Ovary (tissue), 9 donors: Measurements from ENCODE around the gene NAT16. TPM values are rescaled to one million over a fixed set of nuclear protein-coding genes. Genes with fewer than 3 reads are reported as not detected.
A peak's percentile ranks its signal among the peaks of the same experiment; 100 is the strongest.

Source experiments
- DNase-seq, 5 donors: peaks; one replicate each; pipeline ENCODE4 v3.0.0-alpha.2; 2019 to 2020
- H3K27ac ChIP-seq, 2 donors: fragments of 200-600 bp; one replicate each; pipeline versions ENCODE4 v1.5.1 to v1.8.0; 2019 to 2022
- H3K27me3 ChIP-seq: fragments of 200-600 bp; one replicate; pipeline ENCODE4 v1.8.0; 2022
- H3K36me3 ChIP-seq: fragments of 200-600 bp; sonication (generic); one replicate; pipeline ENCODE4 v1.5.1; 2019
- H3K4me1 ChIP-seq: one replicate; pipeline ENCODE4 v1.8.1; 2013; ENCODE audit warnings: mild to moderate bottlenecking, moderate library complexity; ENCODE audit not compliant: insufficient read depth
- H3K4me3 ChIP-seq: fragments of 200-600 bp; sonication (generic); one replicate; pipeline ENCODE4 v1.5.1; 2017
- H3K9me3 ChIP-seq, 2 donors: fragments of 200-600 bp in 1 of 2; sonication (generic) in 1 of 2; one replicate each; pipeline versions ENCODE4 v1.5.1 to v1.8.1; 2013 to 2019; ENCODE audit warnings: mild to moderate bottlenecking in 1 of 2, moderate library complexity in 1 of 2
- CTCF ChIP-seq, 3 donors: fragments of 450-650 bp in 2 of 3; fragments of 200-600 bp in 1 of 3; IDR thresholded peaks; one replicate each; pipeline versions ENCODE4 v1.5.1 to v1.8.0; 2016 to 2022; ENCODE audit warnings: antibody characterized with exemption in 3 of 3, mild to moderate bottlenecking in 1 of 3
- EP300 ChIP-seq: sonication (generic); formaldehyde crosslinking; IDR thresholded peaks from one replicate; pipeline ENCODE4 v1.6.1; 2017; ENCODE audit warnings: antibody characterized with exemption
- POLR2A ChIP-seq: fragments of 450-650 bp; IDR thresholded peaks from one replicate; pipeline ENCODE4 v1.6.1; 2017; ENCODE audit warnings: antibody characterized with exemption, mild to moderate bottlenecking, moderate library complexity
- WGBS, 3 donors: extraction: QIAGEN DNeasy Blood & Tissue Kit in 1 of 3; methylation state at CpG; one replicate each; pipeline versions ENCODE4 v1.1.5 to v1.1.7; 2013 to 2017; 5-methylcytosine and 5-hydroxymethylcytosine counted together
- intact Hi-C, 4 donors: fragments of 100-400 bp; cut with DNase I; formaldehyde crosslinking; loops; one replicate each; pipeline versions ENCODE4 v1.11.0 to v1.15.1; 2022 to 2023
- polyA plus RNA-seq, 2 donors: library from polyadenylated mRNA; stranded (reverse); fragments of 200-250 nt in 1 of 2; fragments of 350-450 nt in 1 of 2; fragmentation: Illumina TruSeq in 1 of 2; extraction: RNeasy Lipid Tissue Mini Kit (QIAGEN cat#74804) in 1 of 2; gene quantifications; one replicate each; pipeline ENCODE4 v1.2.3, GENCODE V29; 2013 to 2014
- total RNA-seq, 7 donors: library from RNA; depleted of rRNA in 2 of 7; stranded (reverse); fragments of >200 nt in 2 of 7; fragmentation: NEBNext Ultra II Directional in 3 of 7; extraction: Animal tissue kit (Norgen Biotek cat#: 25700) in 3 of 7; gene quantifications; one replicate each; pipeline versions ENCODE4 v1.1.0 to v1.2.4, GENCODE V29; 2016 to 2023
- donor health status: DM: no; HTN: no; CAD: no; lungs with moderate emphysema.
- donor health status: DM: no; HTN: no; CAD: no.
- donor health status: Bipolar disorder and iron deficiency.
- donor health status: DM: yes; HTN: yes; CAD: no.
- donor health status: DM: no; HTN: no; CAD: no.
- donor health status: DM: yes; HTN: yes; CAD: no.

Gene NAT16
- total and polyA plus RNA-seq, 9 donors = not detected

GRCh38 chr7:101166909-101167644, 13.0 kb downstream of the NAT16 start:
- intact Hi-C loops = loop anchor here in 3 of 4 donors (5.0 to 10.0 kb wide), 3 partner anchors 75 to 272 kb away; partner anchors contain the start of gene ACHE (in 1 of the 3)
- H3K27ac ChIP-seq = no peak overlapping the region
- no peaks in the 10 kb centered on the region for H3K36me3 ChIP-seq
- TF ChIP-seq EP300 (no peak), CTCF (IDR thresholded peaks at IDR 0.05) (no peak), POLR2A (no peak)
- 0 to 1% (median 1%) methylated on average over 18 to 19 of the region's 19 CpGs for WGBS, 3 donors
- peaks cover 15% of the 10 kb centered on the region for H3K4me1 ChIP-seq
- peaks cover 4% of the 10 kb centered on the region for H3K27me3 ChIP-seq
- no peaks in the 10 kb centered on the region for H3K9me3 ChIP-seq
- DNase-seq = no peak
- no peak overlapping the region for H3K4me3 ChIP-seq

GRCh38 chr7:101166648-101166908, 13.5 kb downstream of the NAT16 start:
- TF ChIP-seq POLR2A (no peak), CTCF (IDR thresholded peaks at IDR 0.05) (no peak), EP300 (no peak)
- WGBS, 3 donors = 0 to 3% (median 2%) methylated on average over 10 to 11 of the region's 11 CpGs
- no peaks in the 10 kb centered on the region for H3K36me3 ChIP-seq
- H3K4me3 ChIP-seq = no peak overlapping the region
- intact Hi-C loops = loop anchor here in 3 of 4 donors (5.0 to 10.0 kb wide), 3 partner anchors 76 to 272 kb away; partner anchors contain the start of gene ACHE (in 1 of the 3)
- H3K27me3 ChIP-seq = peaks cover 2% of the 10 kb centered on the region
- no peaks in the 10 kb centered on the region for H3K9me3 ChIP-seq
- peaks cover 15% of the 10 kb centered on the region for H3K4me1 ChIP-seq
- H3K27ac ChIP-seq = no peak overlapping the region
- DNase-seq = no peak

GRCh38 chr7:101165958-101166647, 14.0 kb downstream of the NAT16 start:
- 0 to 1% (median 1%) methylated on average over 37 to 38 of the region's 38 CpGs for WGBS, 3 donors
- H3K36me3 ChIP-seq = no peaks in the 10 kb centered on the region
- no peak for TF ChIP-seq POLR2A
- TF ChIP-seq CTCF (IDR thresholded peaks at IDR 0.05) = no peak
- TF ChIP-seq EP300 = no peak
- no peak overlapping the region for H3K4me3 ChIP-seq
- H3K27me3 ChIP-seq = peaks cover 2% of the 10 kb centered on the region
- DNase-seq = no peak
- no peak overlapping the region for H3K27ac ChIP-seq
- intact Hi-C loops = loop anchor here in 3 of 4 donors (5.0 to 10.0 kb wide), 3 partner anchors 76 to 271 kb away; partner anchors contain the start of gene ACHE (in 1 of the 3)
- H3K4me1 ChIP-seq = peaks cover 15% of the 10 kb centered on the region
- H3K9me3 ChIP-seq = no peaks in the 10 kb centered on the region

GRCh38 chr7:101165075-101165957, 14.8 kb downstream of the NAT16 start, which contains the start of gene VGF:
Gene VGF (minus strand): TSS chr7:101165569. CDS start chr7:101164843, 726 bp downstream.
- H3K4me3 ChIP-seq = no peak within 1 kb of the TSS
- TF ChIP-seq POLR2A (no peak), CTCF (IDR thresholded peaks at IDR 0.05) (no peak), EP300 (no peak)
- peaks cover 2% of the 10 kb centered on the region for H3K27me3 ChIP-seq
- H3K27ac ChIP-seq = no peak within 1 kb of the TSS
- H3K4me1 ChIP-seq = peaks cover 15% of the 10 kb centered on the region
- DNase-seq = peak; percentile 78 to 93 (median 88)
- intact Hi-C loops = loop anchor here in 3 of 4 donors (5.0 to 10.0 kb wide), 3 partner anchors 77 to 271 kb away; partner anchors contain the start of gene ACHE (in 1 of the 3)
- H3K9me3 ChIP-seq = no peaks in the 10 kb centered on the region
- H3K36me3 ChIP-seq = no peaks in the 10 kb centered on the region
- WGBS, 3 donors = 1 to 2% (median 1%) methylated on average over 69 to 74 of the region's 74 CpGs
